Fibroblast of the aortic adventitia (primary cell): ENCODE measurements around the gene YES1. TPM values are rescaled to one million over a fixed set of nuclear protein-coding genes. Genes with fewer than 3 reads are reported as not detected.

Experiments used
- DNase-seq: peaks from one replicate; pipeline ENCODE4 v3.0.0-alpha.2; 2010; ENCODE audit warnings: low read depth
- H3K4me3 ChIP-seq: 2 replicates; pipeline ENCODE4 v1.5.1; 2011; ENCODE audit warnings: low read depth, mild to moderate bottlenecking, control low read depth, low read length, moderate library complexity
- CTCF ChIP-seq: IDR thresholded peaks from 2 replicates; pipeline ENCODE4 v1.5.1; 2011; ENCODE audit warnings: mild to moderate bottlenecking, low read length, control low read depth, inconsistent platforms; ENCODE audit not compliant: insufficient read depth
- total RNA-seq: library from RNA; depleted of rRNA; stranded (reverse); fragments of >200 nt; gene quantifications from 2 replicates; pipeline ENCODE4 v1.2.3, GENCODE V29; 2012; ENCODE audit warnings: low replicate concordance

Gene YES1
- total RNA-seq, 1 donor, result 156 TPM

GRCh38 chr18:845152-845819 lies 33.2 kb upstream of the YES1 start:
- no peak for TF ChIP-seq CTCF
- no peak overlapping the region for H3K4me3 ChIP-seq
- DNase-seq, result peak; percentile 97

DNA sequence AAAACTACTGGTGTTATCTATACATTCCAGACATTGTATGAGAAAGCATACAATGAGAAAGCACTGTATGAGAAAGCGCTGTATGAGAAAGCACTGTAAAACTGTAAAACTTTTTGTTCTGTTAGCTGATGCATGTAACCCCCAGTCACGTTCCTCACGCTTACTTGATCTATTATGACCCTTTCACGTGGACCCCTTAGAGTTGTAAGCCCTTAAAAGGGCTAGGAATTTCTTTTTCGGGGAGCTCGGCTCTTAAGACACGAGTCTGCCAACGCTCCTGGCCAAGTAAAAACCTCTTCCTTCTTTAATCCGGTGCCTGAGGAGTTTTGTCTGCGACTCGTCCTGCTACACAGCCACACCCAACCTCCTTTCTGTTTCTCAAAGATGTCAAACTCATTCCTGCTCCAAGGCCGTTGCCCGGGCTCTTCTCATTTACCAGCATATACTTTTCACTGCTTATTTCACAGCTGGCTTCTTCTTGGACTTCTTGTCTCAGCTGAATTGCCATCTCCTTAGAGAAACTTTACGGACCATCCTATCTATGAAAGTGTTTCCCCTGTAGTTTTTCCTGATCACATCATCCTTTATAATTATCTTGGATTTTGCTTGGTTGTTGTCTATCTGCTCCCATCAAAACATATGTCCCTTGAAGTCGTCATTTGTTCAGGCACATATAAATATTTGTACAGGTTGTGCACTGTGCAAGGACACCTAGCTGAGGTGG lies 29.8 kb upstream of the YES1 start:
- no peak for TF ChIP-seq CTCF
- no peak for DNase-seq
- H3K4me3 ChIP-seq, result no peak overlapping the region

GRCh38 chr18:840516-840915 lies 28.5 kb upstream of the YES1 start:
- no peak overlapping the region for H3K4me3 ChIP-seq
- no peak for DNase-seq
- TF ChIP-seq CTCF, result no peak

DNA sequence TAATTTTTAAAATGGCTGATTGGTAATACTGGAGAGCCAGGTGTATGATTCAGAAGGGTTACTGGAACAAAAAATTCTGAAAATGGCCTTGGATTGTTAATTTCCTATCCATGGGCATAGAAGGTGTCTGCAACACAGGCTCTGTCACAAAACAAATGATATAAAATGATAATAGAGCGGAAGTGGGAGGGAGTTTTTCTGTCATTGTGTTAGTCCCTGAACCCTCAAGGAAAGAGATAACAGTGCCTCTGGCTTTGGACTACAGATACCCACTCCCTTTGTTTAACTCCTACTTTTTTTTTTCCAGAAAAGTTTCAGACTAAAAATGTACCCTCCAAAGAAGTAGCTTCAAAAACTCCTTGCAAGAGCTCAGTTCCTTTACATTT lies 28.0 kb upstream of the YES1 start:
- H3K4me3 ChIP-seq, result no peak overlapping the region
- TF ChIP-seq CTCF, result no peak
- no peak for DNase-seq

- H3K4me3 ChIP-seq, result no peak overlapping the region
- peak; percentile 97 for TF ChIP-seq CTCF
- DNase-seq, result peak; percentile 89
Observed at GRCh38 chr18:839224-840022, 27.4 kb upstream of the YES1 start.

DNA sequence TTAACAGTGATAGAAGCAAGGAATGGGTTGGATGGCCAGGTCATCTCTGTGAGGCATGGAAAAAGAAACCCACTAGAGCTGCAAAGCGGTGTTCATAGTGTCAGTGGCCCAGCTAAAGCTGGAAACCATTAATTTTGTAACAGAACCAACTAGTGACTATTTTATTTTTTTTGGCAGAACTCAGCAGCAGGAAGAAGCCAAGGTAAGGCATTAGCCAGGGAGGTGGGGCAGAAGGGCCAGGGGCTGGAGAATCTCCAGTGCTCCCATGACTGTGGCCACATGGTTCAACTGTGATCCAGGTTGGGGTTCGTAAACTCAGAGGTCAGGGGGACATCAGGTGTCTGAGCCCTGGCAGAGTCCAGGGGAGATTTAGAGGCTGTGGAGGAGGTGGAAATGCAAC lies 25.9 kb upstream of the YES1 start:
- TF ChIP-seq CTCF, result no peak
- no peak overlapping the region for H3K4me3 ChIP-seq
- DNase-seq, result peak; percentile 70
